SK-N-SH (cell line): ENCODE measurements around the gene SMYD4.
"Not testable (repeated sequence)": the region's sequence is repeated elsewhere in the genome, so short reads cannot be mapped to it uniquely, and the experiment has no call there.

Experiments used
- EP300 ChIP-seq, 2 experiments: IDR thresholded peaks; 2 replicates each; pipeline versions ENCODE4 v1.4.0 to v1.6.1; 2012; ENCODE audit warnings: borderline replicate concordance in 1 of 2, low read depth in 1 of 2, low read length in 1 of 2
- GABPA ChIP-seq: IDR thresholded peaks from 2 replicates; pipeline ENCODE4 v1.4.0; 2012; ENCODE audit warnings: low read depth, mild to moderate bottlenecking
- JUND ChIP-seq: IDR thresholded peaks from 2 replicates; pipeline ENCODE4 v1.4.0; 2012
- NRF1 ChIP-seq: IDR thresholded peaks from 2 replicates; pipeline ENCODE4 v1.6.1; 2012; ENCODE audit warnings: low read depth, mild to moderate bottlenecking, low read length
- RCOR1 ChIP-seq: fragments of 150-350 bp; IDR thresholded peaks from 2 replicates; pipeline ENCODE4 v1.6.1; 2017; ENCODE audit warnings: antibody characterized with exemption, low read length
- RFX5 ChIP-seq: IDR thresholded peaks from 2 replicates; pipeline ENCODE4 v1.6.1; 2012; ENCODE audit warnings: mild to moderate bottlenecking, improper control_type of control experiment, low read length
- TF ChIP-seq, protein P1 (sequence below): fragments of 200-600 bp; sonication (generic); IDR thresholded peaks from 2 replicates; pipeline ENCODE4 v1.6.1; 2017; ENCODE audit warnings: antibody characterized with exemption, mild to moderate bottlenecking, moderate library complexity

DNA sequence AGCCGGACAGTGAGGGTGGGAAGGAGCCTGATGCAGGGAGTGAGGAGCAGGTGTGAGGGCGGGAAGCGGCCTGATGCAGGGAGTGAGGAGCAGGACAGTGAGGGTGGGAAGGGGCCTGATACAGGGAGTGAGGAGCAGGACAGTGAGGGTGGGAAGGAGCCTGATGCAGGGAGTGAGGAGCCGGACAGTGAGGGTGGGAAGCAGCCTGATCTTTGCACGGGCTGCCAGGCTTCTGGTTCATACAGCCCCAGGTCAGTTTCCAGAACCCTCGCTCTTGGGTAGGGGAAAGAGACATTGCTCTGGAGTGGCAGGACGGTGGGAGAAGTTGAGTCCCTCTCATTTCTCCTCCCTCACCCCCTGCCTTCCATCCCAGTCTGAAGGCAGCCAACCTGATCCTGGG lies 87.8 kb downstream of the SMYD4 start:
- TF ChIP-seq, protein P1, sequence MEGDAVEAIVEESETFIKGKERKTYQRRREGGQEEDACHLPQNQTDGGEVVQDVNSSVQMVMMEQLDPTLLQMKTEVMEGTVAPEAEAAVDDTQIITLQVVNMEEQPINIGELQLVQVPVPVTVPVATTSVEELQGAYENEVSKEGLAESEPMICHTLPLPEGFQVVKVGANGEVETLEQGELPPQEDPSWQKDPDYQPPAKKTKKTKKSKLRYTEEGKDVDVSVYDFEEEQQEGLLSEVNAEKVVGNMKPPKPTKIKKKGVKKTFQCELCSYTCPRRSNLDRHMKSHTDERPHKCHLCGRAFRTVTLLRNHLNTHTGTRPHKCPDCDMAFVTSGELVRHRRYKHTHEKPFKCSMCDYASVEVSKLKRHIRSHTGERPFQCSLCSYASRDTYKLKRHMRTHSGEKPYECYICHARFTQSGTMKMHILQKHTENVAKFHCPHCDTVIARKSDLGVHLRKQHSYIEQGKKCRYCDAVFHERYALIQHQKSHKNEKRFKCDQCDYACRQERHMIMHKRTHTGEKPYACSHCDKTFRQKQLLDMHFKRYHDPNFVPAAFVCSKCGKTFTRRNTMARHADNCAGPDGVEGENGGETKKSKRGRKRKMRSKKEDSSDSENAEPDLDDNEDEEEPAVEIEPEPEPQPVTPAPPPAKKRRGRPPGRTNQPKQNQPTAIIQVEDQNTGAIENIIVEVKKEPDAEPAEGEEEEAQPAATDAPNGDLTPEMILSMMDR = not testable (repeated sequence)
- TF ChIP-seq RCOR1; EP300 (IDR thresholded peaks at IDR 0.05; ENCODE audit: borderline replicate concordance in 1 of 2, low read depth in 1 of 2, low read length in 1 of 2); NRF1; RFX5; GABPA; JUND: not testable (repeated sequence)
